Amniotic stem cell (primary cell): ENCODE data around the gene BCAR1.
"Not testable (repeated sequence)": the region's sequence is repeated elsewhere in the genome, so short reads cannot be mapped to it uniquely, and the experiment has no call there.

ENCODE experiments used
- DNase-seq: peaks from one replicate; lab custom pipeline; 2025; lab: John Stamatoyannopoulos, UW

The BCAR1 gene

GRCh38 chr16:75254359-75254837 is 3.0 kb upstream of the BCAR1 start:
- no peak for DNase-seq

GRCh38 chr16:75252946-75253911 is 1.8 kb upstream of the BCAR1 start:
- no peak for DNase-seq

GRCh38 chr16:75252049-75252864 is 833 bp upstream of the BCAR1 start:
- no peak for DNase-seq

GRCh38 chr16:75250809-75251279 is 580 bp downstream of the BCAR1 start:
- no peak for DNase-seq

GRCh38 chr16:75250089-75250808 is 1.2 kb downstream of the BCAR1 start:
- no peak for DNase-seq

GRCh38 chr16:75249441-75249840 is 2.0 kb downstream of the BCAR1 start:
- DNase-seq, result no peak

- DNase-seq, result no peak
Measured at GRCh38 chr16:75248536-75249380, 2.7 kb downstream of the BCAR1 start.

GRCh38 chr16:75248142-75248535 is 3.3 kb downstream of the BCAR1 start:
- DNase-seq, result no peak

GRCh38 chr16:75247249-75247648 is 4.2 kb downstream of the BCAR1 start:
- DNase-seq, result no peak

- no peak for DNase-seq
Measured at GRCh38 chr16:75246504-75247205, 4.8 kb downstream of the BCAR1 start.

- peak; percentile 85 for DNase-seq
Measured at GRCh38 chr16:75244844-75245758, 6.3 kb downstream of the BCAR1 start.

GRCh38 chr16:75244225-75244809 is 7.1 kb downstream of the BCAR1 start:
- DNase-seq, result no peak

- DNase-seq, result no peak
Measured at GRCh38 chr16:75243667-75244224, 7.7 kb downstream of the BCAR1 start.

- DNase-seq, result not testable (repeated sequence)
Measured at GRCh38 chr16:75242436-75243078, 8.9 kb downstream of the BCAR1 start.

GRCh38 chr16:75241955-75242354 is 9.5 kb downstream of the BCAR1 start:
- DNase-seq, result no peak

- DNase-seq, result no peak
Measured at GRCh38 chr16:75241412-75241811, 10.0 kb downstream of the BCAR1 start.

GRCh38 chr16:75240633-75241032 is 10.8 kb downstream of the BCAR1 start:
- not testable (repeated sequence) for DNase-seq

GRCh38 chr16:75239542-75240122 is 11.8 kb downstream of the BCAR1 start:
- DNase-seq, result no peak
